Lower leg skin (tissue), 4 donors: Measurements from ENCODE around the gene CLEC2L. TPM values are rescaled to one million over a fixed set of nuclear protein-coding genes. Genes with fewer than 3 reads are reported as not detected.

Experiments used
- DNase-seq, 2 donors: peaks; one replicate each; pipeline ENCODE4 v3.0.0-alpha.2; 2019; ENCODE audit warnings: low spot score in 2 of 2
- H3K4me3 ChIP-seq: fragments of 200-600 bp; sonication (generic); 2 replicates; pipeline ENCODE4 v1.5.1; 2017; ENCODE audit warnings: mild to moderate bottlenecking, low read depth; ENCODE audit not compliant: poor library complexity, severe bottlenecking
- POLR2A ChIP-seq, 2 donors: fragments of 450-650 bp; IDR thresholded peaks; one replicate each; pipeline ENCODE4 v1.6.1; 2016 to 2017; ENCODE audit warnings: antibody characterized with exemption in 2 of 2, mild to moderate bottlenecking in 1 of 2, moderate library complexity in 1 of 2
- WGBS, 2 donors: methylation state at CpG; one replicate each; pipeline ENCODE4 v1.1.5; 2018; 5-methylcytosine and 5-hydroxymethylcytosine counted together
- intact Hi-C: fragments of 100-400 bp; cut with DNase I; formaldehyde crosslinking; loops from one replicate; pipeline ENCODE4 v1.15.0; 2023; ENCODE audit warnings: low total_unique reads
- total RNA-seq, 4 donors: library from RNA; depleted of rRNA; stranded (reverse); fragments of >200 nt; gene quantifications; one replicate each; pipeline ENCODE4 v1.1.0, GENCODE V29; 2016
- TF ChIP-seq, protein P1 (sequence below), 3 donors: fragments of 450-650 bp; IDR thresholded peaks; one replicate each; pipeline ENCODE4 v1.5.1; 2016; ENCODE audit warnings: antibody characterized with exemption in 3 of 3, mild to moderate bottlenecking in 3 of 3, moderate library complexity in 2 of 3

CLEC2L gene
- total RNA-seq, 4 donors from 2014 or later: not detected

DNA sequence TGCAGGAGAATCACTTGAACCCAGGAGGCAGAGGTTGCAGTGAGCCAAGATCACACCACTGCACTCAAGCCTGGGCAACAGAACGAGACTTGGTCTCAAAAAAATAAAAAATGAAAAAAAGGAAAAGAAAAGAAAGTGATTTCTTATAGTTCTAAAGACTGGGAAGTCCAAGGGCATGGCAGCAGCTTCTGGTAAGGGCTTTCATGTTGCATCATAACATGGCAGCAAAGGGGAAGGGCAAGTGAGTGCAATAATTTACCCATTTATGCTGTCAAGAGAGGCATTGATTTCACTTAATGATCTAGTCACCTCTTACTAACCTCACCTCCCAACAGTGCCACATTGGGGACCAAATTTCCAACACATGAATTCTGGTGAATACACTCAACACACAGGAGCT, 31.2 kb upstream of the CLEC2L start:
- intact Hi-C loops: no loop called here
- WGBS, 2 donors: 81 to 82% methylated on average over 1 of the region's 1 CpG
- no peak overlapping the region for H3K4me3 ChIP-seq
- no peak for TF ChIP-seq POLR2A (IDR thresholded peaks at IDR 0.05)
- TF ChIP-seq, protein P1, sequence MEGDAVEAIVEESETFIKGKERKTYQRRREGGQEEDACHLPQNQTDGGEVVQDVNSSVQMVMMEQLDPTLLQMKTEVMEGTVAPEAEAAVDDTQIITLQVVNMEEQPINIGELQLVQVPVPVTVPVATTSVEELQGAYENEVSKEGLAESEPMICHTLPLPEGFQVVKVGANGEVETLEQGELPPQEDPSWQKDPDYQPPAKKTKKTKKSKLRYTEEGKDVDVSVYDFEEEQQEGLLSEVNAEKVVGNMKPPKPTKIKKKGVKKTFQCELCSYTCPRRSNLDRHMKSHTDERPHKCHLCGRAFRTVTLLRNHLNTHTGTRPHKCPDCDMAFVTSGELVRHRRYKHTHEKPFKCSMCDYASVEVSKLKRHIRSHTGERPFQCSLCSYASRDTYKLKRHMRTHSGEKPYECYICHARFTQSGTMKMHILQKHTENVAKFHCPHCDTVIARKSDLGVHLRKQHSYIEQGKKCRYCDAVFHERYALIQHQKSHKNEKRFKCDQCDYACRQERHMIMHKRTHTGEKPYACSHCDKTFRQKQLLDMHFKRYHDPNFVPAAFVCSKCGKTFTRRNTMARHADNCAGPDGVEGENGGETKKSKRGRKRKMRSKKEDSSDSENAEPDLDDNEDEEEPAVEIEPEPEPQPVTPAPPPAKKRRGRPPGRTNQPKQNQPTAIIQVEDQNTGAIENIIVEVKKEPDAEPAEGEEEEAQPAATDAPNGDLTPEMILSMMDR (IDR thresholded peaks at IDR 0.05): no peak
- no peak for DNase-seq

DNA sequence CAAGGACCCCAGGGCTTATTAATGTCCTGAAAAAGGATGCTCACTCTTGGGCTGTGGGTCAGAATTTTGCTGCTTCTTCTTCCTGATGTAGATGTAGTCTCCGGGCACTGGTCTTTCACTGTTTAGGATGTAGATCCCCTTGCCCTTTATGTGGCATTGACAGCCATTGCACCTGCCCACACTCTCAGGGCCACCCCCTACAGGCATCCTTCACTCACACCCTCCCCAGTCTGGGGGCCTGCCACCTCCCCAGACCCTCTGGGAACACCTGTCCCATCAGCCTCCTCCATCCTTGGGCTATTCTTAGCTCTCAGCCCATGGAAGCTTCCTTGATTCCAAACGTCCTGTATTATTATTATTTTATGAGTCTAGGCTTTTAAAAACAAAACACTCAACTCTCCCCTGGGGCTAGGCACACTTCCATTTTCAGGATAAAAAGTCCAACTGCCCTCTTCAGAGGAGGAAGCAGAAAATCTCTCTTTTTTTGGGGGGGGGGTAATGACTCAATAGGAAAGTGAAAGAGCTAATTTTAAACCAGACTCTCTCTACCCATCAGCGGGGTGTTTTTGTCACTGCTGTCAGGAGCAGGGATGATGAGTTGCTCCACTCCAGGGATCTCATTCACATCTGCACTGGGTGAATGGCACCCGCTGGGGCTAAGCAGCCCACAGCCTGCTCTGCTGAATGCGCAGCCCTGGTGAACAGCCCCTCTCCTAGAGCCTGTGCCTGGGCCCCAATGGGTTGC, 28.5 kb upstream of the CLEC2L start:
- intact Hi-C loops: no loop called here
- 60 to 68% methylated on average over 5 of the region's 5 CpGs for WGBS, 2 donors
- no peak for DNase-seq
- no peak for TF ChIP-seq POLR2A (IDR thresholded peaks at IDR 0.05)
- TF ChIP-seq, protein P1 (IDR thresholded peaks at IDR 0.05): no peak
- H3K4me3 ChIP-seq: no peak overlapping the region

DNA sequence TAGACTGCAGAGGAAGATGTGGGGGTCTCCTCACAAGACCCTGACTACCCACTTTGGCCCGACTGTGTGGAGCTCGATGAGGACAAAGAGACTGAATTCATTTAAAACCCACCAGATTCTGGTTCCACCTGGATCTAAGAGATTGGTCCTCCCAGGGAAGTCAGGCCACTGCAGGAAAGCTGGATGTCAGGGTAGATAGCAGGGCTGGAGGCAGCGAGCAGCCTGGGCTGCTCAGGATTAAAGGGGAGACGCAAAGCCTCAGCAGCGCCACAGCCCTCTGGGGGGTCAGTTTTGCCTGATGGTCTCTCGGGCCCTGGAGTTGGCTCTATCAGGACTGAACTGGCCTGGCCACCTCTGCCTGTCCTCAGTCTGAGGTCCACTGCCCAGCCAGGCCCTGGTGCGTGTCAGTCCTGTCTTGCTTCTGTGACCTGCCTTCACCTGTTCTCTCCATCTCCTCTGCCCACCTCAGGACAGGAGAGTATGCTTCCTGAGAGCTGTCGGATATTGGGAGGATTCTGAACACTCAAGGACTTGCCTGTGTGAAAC, 27.8 kb upstream of the CLEC2L start:
- no peak for DNase-seq
- no peak for TF ChIP-seq POLR2A (IDR thresholded peaks at IDR 0.05)
- TF ChIP-seq, protein P1 (IDR thresholded peaks at IDR 0.05): no peak
- intact Hi-C loops: no loop called here
- H3K4me3 ChIP-seq: no peak overlapping the region
- 91 to 92% methylated on average over 5 to 8 of the region's 8 CpGs for WGBS, 2 donors

DNA sequence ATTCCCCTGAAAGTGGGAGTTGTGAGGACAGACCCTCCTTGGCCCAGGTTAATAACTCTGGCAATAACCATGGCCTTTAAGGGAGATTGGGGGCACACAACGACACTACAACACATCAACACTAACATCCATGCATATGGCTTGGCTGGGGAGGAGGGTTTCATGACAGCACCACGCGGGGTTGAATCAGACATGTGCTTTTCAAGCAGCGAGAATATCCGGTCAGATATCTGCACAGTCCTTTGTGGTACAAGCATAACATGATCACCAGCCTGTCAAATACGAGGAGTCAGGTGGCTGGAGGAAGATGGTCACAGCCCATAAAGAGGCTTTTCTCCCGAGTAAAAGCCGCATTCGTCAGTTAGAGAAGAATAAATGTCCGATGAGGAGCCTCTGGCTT, 27.0 kb upstream of the CLEC2L start:
- no peak for TF ChIP-seq POLR2A (IDR thresholded peaks at IDR 0.05)
- TF ChIP-seq, protein P1 (IDR thresholded peaks at IDR 0.05): no peak
- intact Hi-C loops: no loop called here
- 89 to 91% methylated on average over 10 of the region's 10 CpGs for WGBS, 2 donors
- no peak for DNase-seq
- H3K4me3 ChIP-seq: no peak overlapping the region

DNA sequence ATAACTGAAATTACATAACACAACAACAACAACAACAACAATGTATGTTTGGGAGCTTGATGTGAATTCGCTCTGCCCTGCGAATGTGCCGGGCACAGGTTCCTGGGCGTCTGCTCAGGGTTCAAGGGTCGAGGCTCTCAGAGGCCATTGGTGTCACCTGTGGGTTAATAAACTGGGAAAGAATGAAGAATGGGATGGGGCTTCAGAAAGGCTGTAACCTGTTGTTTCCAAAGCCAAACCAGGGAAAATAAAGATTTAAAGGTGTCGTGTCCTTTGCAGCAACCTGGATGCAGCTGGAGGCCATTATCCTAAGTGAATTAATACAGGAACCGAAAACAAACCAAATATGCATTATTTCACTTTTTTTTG, 22.7 kb upstream of the CLEC2L start:
- 96% methylated on average over 7 of the region's 7 CpGs for WGBS, 2 donors

More for the DNA sequence above, 22.7 kb upstream of the CLEC2L start:
- TF ChIP-seq POLR2A (IDR thresholded peaks at IDR 0.05): no peak
- TF ChIP-seq, protein P1 (IDR thresholded peaks at IDR 0.05): no peak
- DNase-seq: no peak
- intact Hi-C loops: no loop called here
- H3K4me3 ChIP-seq: no peak overlapping the region
